HG03159 (cell line): ENCODE measurements around the gene MFAP4.
"Not testable (repeated sequence)": the region's sequence is repeated elsewhere in the genome, so short reads cannot be mapped to it uniquely, and the experiment has no call there.

ENCODE experiments used
- ATAC-seq: cut with Tn5 transposase; IDR thresholded peaks from one replicate; pipeline ENCODE4 v1.9.1; 2021; ENCODE audit warnings: mild to moderate bottlenecking, moderate library complexity; ENCODE audit not compliant: unreplicated experiment

MFAP4 gene

GRCh38 chr17:19359151-19359550 is 27.8 kb downstream of the MFAP4 start:
- ATAC-seq = no peak

GRCh38 chr17:19357761-19358160 is 29.2 kb downstream of the MFAP4 start:
- ATAC-seq = no peak

GRCh38 chr17:19357351-19357750 is 29.6 kb downstream of the MFAP4 start:
- no peak for ATAC-seq

- no peak for ATAC-seq
Measured at GRCh38 chr17:19354748-19355147, 32.2 kb downstream of the MFAP4 start.

- not testable (repeated sequence) for ATAC-seq
Measured at GRCh38 chr17:19353401-19353800, 33.6 kb downstream of the MFAP4 start.

- no peak for ATAC-seq
Measured at GRCh38 chr17:19348806-19349205, 38.2 kb downstream of the MFAP4 start.

- ATAC-seq = no peak
Measured at GRCh38 chr17:19348081-19348650, 38.8 kb downstream of the MFAP4 start.

GRCh38 chr17:19347323-19348080 is 39.5 kb downstream of the MFAP4 start:
- ATAC-seq = no peak

GRCh38 chr17:19346351-19347255 is 40.4 kb downstream of the MFAP4 start:
- ATAC-seq = no peak

GRCh38 chr17:19345486-19346350 is 41.3 kb downstream of the MFAP4 start:
- no peak for ATAC-seq

GRCh38 chr17:19345067-19345460 is 41.9 kb downstream of the MFAP4 start:
- ATAC-seq = no peak

- ATAC-seq = no peak
Measured at GRCh38 chr17:19344311-19345066, 42.5 kb downstream of the MFAP4 start.

- ATAC-seq = no peak
Measured at GRCh38 chr17:19343671-19344151, 43.3 kb downstream of the MFAP4 start.

- no peak for ATAC-seq
Measured at GRCh38 chr17:19343256-19343630, 43.7 kb downstream of the MFAP4 start.

GRCh38 chr17:19342611-19343255 is 44.3 kb downstream of the MFAP4 start:
- ATAC-seq = no peak

- ATAC-seq = no peak
Measured at GRCh38 chr17:19341641-19342610, 45.1 kb downstream of the MFAP4 start.

- ATAC-seq = no peak
Measured at GRCh38 chr17:19341211-19341631, 45.8 kb downstream of the MFAP4 start.

- no peak for ATAC-seq
Measured at GRCh38 chr17:19339341-19339815, 47.6 kb downstream of the MFAP4 start.
